IPS-18a (cell line): ENCODE results near the gene SMC1A.
"Not testable (repeated sequence)": the region's sequence is repeated elsewhere in the genome, so short reads cannot be mapped to it uniquely, and the experiment has no call there.

Experiments used
- H3K27ac ChIP-seq: one replicate; pipeline ENCODE4 v1.5.1; 2013; ENCODE audit warnings: low read length
- H3K27me3 ChIP-seq: one replicate; pipeline ENCODE4 v1.6.1; 2013; ENCODE audit warnings: mild to moderate bottlenecking, low read length; ENCODE audit not compliant: control insufficient read depth, insufficient read depth
- H3K36me3 ChIP-seq: one replicate; pipeline ENCODE4 v1.6.1; 2013; ENCODE audit warnings: low read depth, low read length; ENCODE audit not compliant: control insufficient read depth
- H3K4me1 ChIP-seq: one replicate; pipeline ENCODE4 v1.6.1; 2013; ENCODE audit warnings: low read depth, low read length; ENCODE audit not compliant: control insufficient read depth
- H3K4me3 ChIP-seq: one replicate; pipeline ENCODE4 v1.5.1; 2013; ENCODE audit warnings: low read length
- H3K9ac ChIP-seq: one replicate; pipeline ENCODE4 v1.6.1; 2013; ENCODE audit warnings: mild to moderate bottlenecking, low read length, moderate library complexity
- H3K9me3 ChIP-seq: one replicate; pipeline ENCODE4 v1.6.1; 2013; ENCODE audit warnings: low read depth, low read length; ENCODE audit not compliant: control insufficient read depth

The SMC1A gene

DNA sequence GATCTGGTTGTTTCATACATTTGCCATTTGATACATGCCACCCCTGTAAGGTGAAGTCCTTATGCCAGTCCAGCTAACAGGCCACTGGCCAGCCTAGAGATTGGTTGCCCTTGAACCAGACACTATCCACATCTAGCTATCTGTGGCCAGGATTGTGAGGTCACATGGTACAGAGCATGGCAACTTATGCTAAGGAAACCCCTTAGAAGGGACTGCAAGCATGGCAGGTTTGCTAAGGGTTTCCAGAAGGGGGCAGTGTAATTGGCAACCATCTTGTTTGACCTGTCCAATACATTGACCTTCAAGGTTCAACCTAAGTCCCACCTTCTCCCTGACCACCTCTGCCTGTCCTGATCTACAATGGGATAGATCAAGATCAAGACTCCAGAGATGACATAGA is 47.5 kb downstream of the SMC1A start:
- Histone ChIP-seq H3K9me3 (peaks cover 14% of the 10 kb centered on the region), H3K36me3 (peaks cover 9% of the 10 kb centered on the region), H3K27ac (no peak overlapping the region), H3K27me3 (no peaks in the 10 kb centered on the region), H3K4me3 (no peak overlapping the region), H3K9ac (no peak overlapping the region), H3K4me1 (no peaks in the 10 kb centered on the region)

DNA sequence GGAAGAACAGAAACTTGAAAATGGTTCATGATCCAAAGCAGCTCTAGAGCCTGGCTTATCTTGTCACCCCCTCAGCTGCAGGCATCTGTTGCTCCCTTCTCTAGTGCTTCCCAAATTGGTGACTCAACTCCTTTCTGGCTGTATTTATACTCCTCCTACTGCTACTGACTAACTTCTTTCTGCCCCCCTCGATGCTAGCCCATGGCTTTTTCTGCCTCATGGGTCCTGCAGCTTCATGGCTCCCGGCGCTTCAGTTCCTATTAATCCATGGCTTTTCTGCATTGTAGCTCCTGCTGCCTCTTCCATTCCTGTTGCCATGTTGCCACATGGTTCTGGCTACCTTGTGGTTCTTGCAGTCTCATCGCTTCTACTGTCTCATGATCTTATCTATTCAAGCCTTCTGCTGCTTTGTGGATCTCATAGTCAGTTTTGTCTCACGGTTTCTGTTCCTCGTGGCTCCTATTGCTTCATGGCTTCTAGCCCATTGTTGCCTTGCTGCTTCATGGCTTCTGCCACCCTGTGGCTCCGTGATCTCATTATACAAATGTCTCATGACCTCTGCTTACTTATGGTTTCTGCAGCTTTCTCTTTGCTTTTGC is 48.1 kb downstream of the SMC1A start:
- Histone ChIP-seq H3K9ac (no peak overlapping the region), H3K27ac (no peak overlapping the region), H3K36me3 (peaks cover 3% of the 10 kb centered on the region), H3K4me1 (no peaks in the 10 kb centered on the region), H3K4me3 (no peak overlapping the region), H3K9me3 (peaks cover 14% of the 10 kb centered on the region), H3K27me3 (no peaks in the 10 kb centered on the region)

DNA sequence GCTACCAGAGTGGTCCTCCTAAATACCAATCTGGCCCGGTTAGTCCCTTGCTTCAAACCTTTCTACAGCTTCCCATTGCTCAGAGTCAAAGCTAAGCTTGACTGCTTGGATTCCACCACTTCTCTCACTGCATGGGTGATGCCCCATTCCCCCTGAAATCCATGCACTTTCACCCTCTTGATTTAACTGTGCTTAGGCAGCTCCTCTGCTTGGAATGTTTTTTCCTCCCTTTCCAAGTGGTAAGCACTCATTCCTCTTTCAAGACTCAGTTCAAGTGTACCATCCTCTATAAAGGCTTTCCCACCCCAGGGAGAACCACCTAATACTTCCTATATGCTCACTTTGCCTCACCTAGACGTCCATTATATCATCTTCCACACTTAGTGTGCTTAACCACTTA is 49.1 kb downstream of the SMC1A start:
- Histone ChIP-seq H3K9me3 (peaks cover 12% of the 10 kb centered on the region), H3K4me3 (no peak overlapping the region), H3K4me1 (no peaks in the 10 kb centered on the region), H3K36me3 (no peaks in the 10 kb centered on the region), H3K9ac (no peak overlapping the region), H3K27me3 (no peaks in the 10 kb centered on the region), H3K27ac (no peak overlapping the region)

DNA sequence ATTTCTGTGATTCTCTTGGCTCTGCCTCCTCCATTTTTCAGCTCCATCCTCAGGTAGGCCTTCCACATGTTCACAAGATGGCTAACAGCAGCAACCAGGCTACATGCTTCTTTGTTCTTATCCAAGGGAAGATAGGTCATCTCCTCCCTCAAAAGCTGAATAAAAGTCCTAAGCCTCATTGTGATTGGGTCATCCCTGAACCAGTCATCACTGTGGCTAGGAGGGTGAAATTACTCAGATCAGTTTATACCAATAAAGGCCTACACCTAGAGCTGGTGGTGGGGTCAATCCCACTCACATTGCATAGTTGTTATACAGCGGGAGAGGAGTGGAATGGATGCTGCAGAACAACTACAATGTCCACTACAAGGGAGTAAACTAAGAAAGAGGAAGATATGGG is 56.0 kb downstream of the SMC1A start:
- not testable (repeated sequence) for H3K4me1 ChIP-seq, H3K9ac ChIP-seq, H3K9me3 ChIP-seq, H3K27me3 ChIP-seq, H3K27ac ChIP-seq, H3K4me3 ChIP-seq, H3K36me3 ChIP-seq

DNA sequence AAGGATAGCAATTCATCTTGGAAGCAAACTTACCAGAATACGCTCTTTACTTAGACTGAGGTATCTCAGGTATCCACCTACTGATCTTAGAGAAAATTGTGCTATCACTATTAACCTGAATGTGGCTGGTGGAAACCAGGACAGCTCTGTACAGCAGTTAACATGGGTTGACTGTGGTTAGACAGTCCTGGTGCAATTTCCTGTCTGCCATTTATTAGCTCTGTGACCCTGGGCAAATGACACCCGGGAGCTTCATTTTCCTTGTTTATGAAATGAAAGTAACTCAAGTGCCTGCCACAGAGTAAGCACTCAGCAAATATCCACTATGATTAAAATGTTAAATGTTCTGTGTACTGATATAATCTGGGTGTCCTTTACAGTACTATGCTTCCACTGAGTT is 60.0 kb downstream of the SMC1A start:
- Histone ChIP-seq H3K9ac (no peak overlapping the region), H3K27ac (no peak overlapping the region), H3K4me3 (no peak overlapping the region), H3K4me1 (no peaks in the 10 kb centered on the region), H3K9me3 (peaks cover 5% of the 10 kb centered on the region), H3K36me3 (no peaks in the 10 kb centered on the region), H3K27me3 (no peaks in the 10 kb centered on the region)

DNA sequence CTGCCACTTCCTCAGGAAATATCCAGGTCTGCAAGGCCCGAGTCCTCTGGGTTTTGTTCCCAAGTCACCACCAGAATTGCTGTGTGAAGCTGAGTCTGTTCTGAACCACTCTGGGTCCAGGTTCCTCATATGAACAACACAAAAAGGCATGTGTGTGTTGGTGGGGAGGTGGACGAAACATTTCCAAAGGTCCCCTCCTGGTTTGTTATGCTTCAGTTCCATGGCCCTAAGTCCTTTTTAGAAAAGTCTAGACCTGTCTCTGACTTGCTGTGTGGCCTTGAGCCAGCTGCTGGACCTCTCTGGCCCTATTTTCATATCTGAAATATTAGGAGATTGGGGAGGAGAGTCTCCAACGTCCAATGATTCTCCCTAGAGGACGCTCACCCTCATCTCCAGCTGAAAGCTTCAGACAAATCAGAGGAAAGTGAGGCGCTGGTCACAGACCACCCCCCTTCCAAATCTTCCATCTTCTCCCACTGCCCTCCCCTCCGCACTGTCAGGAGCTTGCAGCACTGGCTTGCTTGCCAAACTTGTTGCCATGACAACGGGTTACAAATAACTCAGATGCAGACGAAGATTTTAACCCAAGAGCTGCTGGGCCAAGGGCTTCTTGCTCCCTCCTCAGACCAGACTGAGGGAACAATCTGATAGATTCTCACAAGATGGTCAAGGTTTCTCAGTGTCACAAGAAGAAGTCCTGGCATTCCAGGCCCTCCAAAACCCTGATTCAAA is 64.5 kb downstream of the SMC1A start:
- H3K4me3 ChIP-seq = no peak overlapping the region
- H3K27me3 ChIP-seq = no peaks in the 10 kb centered on the region
- no peaks in the 10 kb centered on the region for H3K4me1 ChIP-seq
- peaks cover 12% of the 10 kb centered on the region for H3K9me3 ChIP-seq
- no peak overlapping the region for H3K9ac ChIP-seq
- no peak overlapping the region for H3K27ac ChIP-seq
- H3K36me3 ChIP-seq = no peaks in the 10 kb centered on the region

DNA sequence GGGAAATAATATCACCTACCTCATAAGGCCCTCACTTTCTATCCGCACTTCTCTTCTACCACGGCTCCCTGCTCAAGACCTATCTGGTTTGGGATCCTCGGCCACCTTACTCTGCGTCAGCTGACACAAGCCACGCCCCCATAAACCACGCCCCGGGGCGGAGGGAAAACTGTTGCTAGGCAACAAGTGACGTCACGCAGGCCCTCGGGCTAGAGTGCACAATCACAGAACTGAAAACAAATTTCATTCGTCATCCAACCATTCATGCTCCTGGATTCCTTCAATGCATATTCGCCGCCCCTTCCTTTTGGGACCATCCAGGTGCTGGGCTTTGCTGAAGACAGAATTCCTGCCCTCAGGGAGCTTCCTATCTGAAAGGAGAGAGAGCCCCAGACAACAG is 66.3 kb downstream of the SMC1A start:
- H3K27me3 ChIP-seq = no peaks in the 10 kb centered on the region
- H3K9ac ChIP-seq = no peak overlapping the region
- H3K4me1 ChIP-seq = no peaks in the 10 kb centered on the region
- no peak overlapping the region for H3K4me3 ChIP-seq
- H3K27ac ChIP-seq = no peak overlapping the region
- no peaks in the 10 kb centered on the region for H3K36me3 ChIP-seq
- H3K9me3 ChIP-seq = peaks cover 19% of the 10 kb centered on the region

DNA sequence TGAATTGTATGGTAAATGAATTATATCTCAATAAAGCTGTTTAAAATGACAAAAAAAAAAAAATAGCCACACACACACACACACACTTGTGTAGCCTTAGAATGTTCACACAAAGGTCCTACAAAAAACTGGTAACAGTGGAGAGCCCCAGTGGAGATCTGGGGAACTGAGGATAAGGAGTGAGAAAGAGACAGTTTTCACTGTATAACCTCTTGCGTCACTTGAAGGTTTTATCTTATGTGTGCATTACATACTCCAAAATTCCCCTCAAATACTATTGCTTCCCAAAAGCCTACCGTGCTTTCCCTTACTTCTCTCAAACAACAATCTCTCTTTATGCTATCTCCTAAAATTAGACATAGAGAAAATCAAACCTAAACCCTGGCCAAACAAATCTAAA is 67.8 kb downstream of the SMC1A start:
- Histone ChIP-seq H3K9me3 (peaks cover 19% of the 10 kb centered on the region), H3K27me3 (no peaks in the 10 kb centered on the region), H3K4me3 (no peak overlapping the region), H3K9ac (no peak overlapping the region), H3K4me1 (no peaks in the 10 kb centered on the region), H3K36me3 (no peaks in the 10 kb centered on the region), H3K27ac (no peak overlapping the region)

DNA sequence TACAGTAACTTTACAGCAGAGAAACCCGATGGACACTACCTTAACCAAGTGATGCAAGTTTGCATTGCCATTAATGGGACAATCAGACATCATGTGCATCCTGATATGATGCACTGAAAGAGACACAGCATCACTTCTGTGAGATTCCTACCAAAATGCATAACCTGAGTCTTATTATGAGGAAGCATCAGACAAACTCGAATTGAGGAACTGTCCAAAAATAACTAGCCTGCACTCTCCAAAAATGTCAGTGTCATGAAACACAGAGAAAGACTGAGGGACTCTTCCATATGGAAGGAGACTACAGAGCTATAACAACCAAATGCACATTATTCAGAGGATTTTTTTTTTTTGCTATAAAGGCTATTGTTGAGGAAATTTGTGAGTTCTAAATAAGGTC is 74.5 kb downstream of the SMC1A start:
- Histone ChIP-seq H3K9me3 (peaks cover 10% of the 10 kb centered on the region), H3K4me3 (no peak overlapping the region), H3K4me1 (no peaks in the 10 kb centered on the region), H3K27ac (no peak overlapping the region), H3K27me3 (no peaks in the 10 kb centered on the region), H3K9ac (no peak overlapping the region), H3K36me3 (no peaks in the 10 kb centered on the region)

DNA sequence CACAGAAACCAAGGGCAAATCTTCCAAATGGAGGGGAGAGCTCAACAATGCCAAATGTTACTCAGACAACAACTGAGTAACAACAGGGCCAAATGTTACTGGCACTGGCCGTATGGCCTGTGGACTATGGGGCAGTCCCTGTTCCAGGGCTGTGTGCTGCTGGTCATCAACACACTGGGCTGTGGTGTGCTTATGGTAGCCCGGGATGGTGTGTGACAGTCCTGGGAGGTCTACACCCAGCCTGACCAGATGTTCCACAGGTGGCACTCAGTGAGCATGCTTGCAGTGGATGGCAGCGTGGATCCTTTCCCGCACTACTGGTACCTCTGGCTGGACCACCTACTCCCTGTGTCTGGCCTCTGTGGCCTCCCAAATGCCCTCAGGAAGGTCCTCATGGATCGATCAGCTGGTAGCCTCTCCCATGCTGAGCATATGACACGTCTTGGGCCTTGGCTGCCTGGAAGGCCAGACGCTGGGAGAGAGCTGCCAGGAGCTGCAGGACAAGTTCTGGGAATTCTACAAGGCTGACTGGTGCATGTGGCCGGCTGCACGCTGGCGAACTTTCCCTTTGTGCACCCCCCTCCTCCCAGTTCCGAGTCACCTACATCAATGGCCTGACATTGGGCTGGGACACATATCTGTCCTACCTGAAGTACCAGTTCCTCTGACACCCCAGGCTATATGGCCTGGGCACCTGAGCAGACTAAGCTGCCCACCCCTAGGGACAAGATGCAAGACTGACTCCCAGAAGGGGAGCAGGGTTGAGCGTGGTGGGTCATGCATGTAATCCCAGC is 81.4 kb downstream of the SMC1A start:
- Histone ChIP-seq H3K27ac (no peak overlapping the region), H3K36me3 (no peaks in the 10 kb centered on the region), H3K27me3 (no peaks in the 10 kb centered on the region), H3K4me1 (no peaks in the 10 kb centered on the region), H3K4me3 (no peak overlapping the region), H3K9me3 (peaks cover 3% of the 10 kb centered on the region), H3K9ac (no peak overlapping the region)

DNA sequence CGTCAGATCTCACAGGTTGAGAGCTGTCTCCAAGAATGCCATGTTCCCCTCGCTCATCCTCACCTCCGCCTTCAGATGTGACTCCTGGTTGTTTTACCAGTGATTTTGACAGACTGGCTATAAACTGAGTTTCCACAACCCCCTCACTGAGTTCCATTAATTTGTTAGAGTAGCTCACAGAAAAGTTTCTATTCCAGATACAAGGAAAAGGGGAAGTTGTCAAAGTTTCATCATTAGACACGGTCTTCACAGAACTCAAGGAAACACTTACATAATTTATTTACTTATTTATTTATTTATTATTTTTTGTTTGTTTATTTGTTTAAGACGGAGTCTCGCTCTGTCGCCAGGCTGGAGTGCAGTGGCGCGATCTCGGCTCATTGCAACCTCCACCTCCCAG is 85.4 kb downstream of the SMC1A start:
- H3K4me3 ChIP-seq = no peak overlapping the region
- no peak overlapping the region for H3K27ac ChIP-seq
- H3K36me3 ChIP-seq = no peaks in the 10 kb centered on the region
- H3K9me3 ChIP-seq = no peaks in the 10 kb centered on the region
- no peaks in the 10 kb centered on the region for H3K4me1 ChIP-seq
- H3K9ac ChIP-seq = no peak overlapping the region
- no peaks in the 10 kb centered on the region for H3K27me3 ChIP-seq
